Cardiac fibroblast (primary cell): ENCODE results near the gene RAB34.

Experiments used
- DNase-seq, 2 donors: peaks; one replicate each; pipeline versions ENCODE4 v3.0.0 to v3.0.0-alpha.2; 2010; ENCODE audit warnings: low read depth in 2 of 2
- H3K4me3 ChIP-seq, 2 donors: replicated peaks in 1 of 2; 1 replicate in 1 of 2; 2 replicates in 1 of 2; pipeline ENCODE4 v1.5.1; 2011; ENCODE audit warnings: low read depth in 2 of 2, low read length in 2 of 2, mild to moderate bottlenecking in 2 of 2, moderate library complexity in 1 of 2
- CTCF ChIP-seq: IDR thresholded peaks from one replicate; pipeline ENCODE4 v1.5.1; 2011; ENCODE audit warnings: low read depth, mild to moderate bottlenecking, low read length, inconsistent platforms

The RAB34 gene

GRCh38 chr17:28749516-28750177, 32.0 kb upstream of the RAB34 start:
- DNase-seq = no peak
- no peak for TF ChIP-seq CTCF
- no peak overlapping the region for H3K4me3 ChIP-seq

GRCh38 chr17:28748852-28749515, 31.3 kb upstream of the RAB34 start:
- no peak for TF ChIP-seq CTCF
- no peak for DNase-seq
- no peak overlapping the region for H3K4me3 ChIP-seq

DNA sequence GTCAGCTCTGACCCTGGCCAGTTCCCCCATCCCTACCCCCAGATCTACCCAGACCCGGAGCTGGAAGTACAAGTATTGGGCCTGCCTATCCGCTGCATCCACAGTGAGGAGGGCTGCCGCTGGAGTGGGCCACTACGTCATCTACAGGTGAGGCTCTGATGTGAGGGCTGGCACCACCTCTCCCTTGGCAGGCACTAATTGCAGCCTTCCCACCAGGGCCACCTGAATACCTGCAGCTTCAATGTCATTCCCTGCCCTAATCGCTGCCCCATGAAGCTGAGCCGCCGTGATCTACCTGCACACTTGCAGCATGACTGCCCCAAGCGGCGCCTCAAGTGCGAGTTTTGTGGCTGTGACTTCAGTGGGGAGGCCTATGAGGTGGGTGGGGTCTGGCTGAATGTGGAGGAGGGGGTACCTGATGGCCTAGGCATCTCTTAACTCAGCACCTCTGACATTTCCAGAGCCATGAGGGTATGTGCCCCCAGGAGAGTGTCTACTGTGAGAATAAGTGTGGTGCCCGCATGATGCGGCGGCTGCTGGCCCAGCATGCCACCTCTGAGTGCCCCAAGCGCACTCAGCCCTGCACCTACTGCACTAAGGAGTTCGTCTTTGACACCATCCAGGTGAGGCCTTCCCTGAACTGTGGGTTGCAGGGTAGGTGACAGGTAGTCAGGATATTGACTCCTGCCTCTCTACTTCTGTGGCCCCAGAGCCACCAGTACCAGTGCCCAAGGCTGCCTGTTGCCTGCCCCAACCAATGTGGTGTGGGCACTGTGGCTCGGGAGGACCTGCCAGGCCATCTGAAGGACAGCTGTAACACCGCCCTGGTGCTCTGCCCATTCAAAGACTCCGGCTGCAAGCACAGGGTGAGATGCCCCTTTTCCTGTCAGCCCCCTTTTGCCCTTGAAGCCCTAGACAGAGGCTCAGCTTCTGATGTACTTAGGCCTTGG, 30.4 kb upstream of the RAB34 start:
- DNase-seq = no peak
- TF ChIP-seq CTCF = no peak

GRCh38 chr17:28747051-28747691, 29.5 kb upstream of the RAB34 start:
- no peak for DNase-seq
- no peak overlapping the region for H3K4me3 ChIP-seq
- TF ChIP-seq CTCF = no peak

More for the DNA sequence above, 30.4 kb upstream of the RAB34 start:
- H3K4me3 ChIP-seq = no peak overlapping the region

DNA sequence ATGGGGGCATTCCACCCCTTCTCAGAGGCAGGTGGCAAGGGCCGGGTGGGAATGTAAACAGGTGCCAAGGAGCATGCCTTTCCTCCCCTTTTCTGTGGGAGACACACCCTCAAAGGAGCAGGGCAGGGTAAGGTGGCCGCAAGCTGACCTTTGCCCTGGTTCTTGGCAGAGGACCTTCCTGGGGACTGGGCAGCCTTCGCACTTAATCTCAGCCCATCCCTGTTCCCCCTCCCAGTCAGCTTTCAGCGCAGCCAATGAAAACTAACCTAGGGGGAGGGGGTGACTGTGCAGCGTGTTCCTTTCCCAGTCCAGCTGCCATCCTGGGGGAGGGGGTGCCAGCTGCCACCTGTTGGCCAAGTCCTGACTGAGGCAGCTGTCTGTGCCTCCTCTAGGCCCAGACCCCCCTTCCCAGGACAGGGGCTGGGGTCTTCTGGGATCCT, 29.0 kb upstream of the RAB34 start:
- no peak for TF ChIP-seq CTCF
- peak overlapping the region in 1 of 2 donors; percentile 82 for H3K4me3 ChIP-seq
- DNase-seq = no peak

GRCh38 chr17:28745786-28746411, 28.2 kb upstream of the RAB34 start:
- peak overlapping the region; percentile 68 to 82 for H3K4me3 ChIP-seq
- no peak for DNase-seq
- TF ChIP-seq CTCF = no peak
